Lung (tissue), 12 donors: ENCODE measurements around the gene LRP1B. TPM values are rescaled to one million over a fixed set of nuclear protein-coding genes. Genes with fewer than 3 reads are reported as not detected.
A peak's percentile ranks its signal among the peaks of the same experiment; 100 is the strongest.

ENCODE experiments used
- ATAC-seq: fragments of 200-7000 bp; cut with Tn5 transposase; one replicate; pipeline ENCODE4 v1.9.1; 2020; ENCODE audit warnings: moderate number of reproducible peaks; ENCODE audit not compliant: insufficient read depth, low FRiP score
- DNase-seq, 3 donors: peaks; one replicate each; pipeline ENCODE4 v3.0.0-alpha.2; 2013 to 2017
- H3K27ac ChIP-seq, 2 donors: one replicate each; pipeline ENCODE4 v1.5.1; 2013; ENCODE audit warnings: mild to moderate bottlenecking in 2 of 2, moderate library complexity in 2 of 2, control low read depth in 1 of 2, inconsistent platforms in 1 of 2, low read depth in 1 of 2, low read length in 1 of 2
- H3K27me3 ChIP-seq, 3 donors: one replicate each; pipeline ENCODE4 v1.5.1; 2013; ENCODE audit warnings: low read length in 2 of 3; ENCODE audit not compliant: control insufficient read depth in 3 of 3, insufficient read depth in 3 of 3
- H3K36me3 ChIP-seq, 4 donors: one replicate each; pipeline ENCODE4 v1.5.1; 2013; ENCODE audit warnings: low read length in 4 of 4, mild to moderate bottlenecking in 1 of 4, moderate library complexity in 1 of 4; ENCODE audit not compliant: control insufficient read depth in 4 of 4, insufficient read depth in 4 of 4
- H3K4me1 ChIP-seq, 5 donors: one replicate each; pipeline ENCODE4 v1.5.1; 2013; ENCODE audit warnings: low read length in 5 of 5, mild to moderate bottlenecking in 2 of 5, moderate library complexity in 1 of 5; ENCODE audit not compliant: control insufficient read depth in 5 of 5, insufficient read depth in 5 of 5
- H3K4me3 ChIP-seq: one replicate; pipeline ENCODE4 v1.5.1; 2013; ENCODE audit warnings: mild to moderate bottlenecking, control low read depth, moderate library complexity
- H3K9ac ChIP-seq, 2 donors: one replicate each; pipeline ENCODE4 v1.5.1; 2013; ENCODE audit warnings: low read length in 2 of 2, control low read depth in 1 of 2; ENCODE audit not compliant: insufficient read depth in 1 of 2
- H3K9me3 ChIP-seq, 4 donors: one replicate each; pipeline ENCODE4 v1.5.1; 2013; ENCODE audit warnings: low read length in 3 of 4, mild to moderate bottlenecking in 1 of 4, moderate library complexity in 1 of 4; ENCODE audit not compliant: control insufficient read depth in 4 of 4, insufficient read depth in 3 of 4
- WGBS, 2 donors: extraction: QIAGEN DNeasy Blood & Tissue Kit; methylation state at CpG; one replicate each; pipeline ENCODE4 v1.1.7; 2013; 5-methylcytosine and 5-hydroxymethylcytosine counted together
- polyA plus RNA-seq, 2 donors: library from polyadenylated mRNA; stranded (reverse); fragments of 200-250 nt; gene quantifications; one replicate each; pipeline ENCODE4 v1.2.1, GENCODE V29; 2013
- total RNA-seq, 2 donors: library from RNA; depleted of rRNA in 1 of 2; stranded (reverse); fragments of >200 nt in 1 of 2; gene quantifications; one replicate each; pipeline ENCODE4 v1.2.1, GENCODE V29; 2014 to 2021
- TF ChIP-seq, protein P1 (sequence below): IDR thresholded peaks from 2 replicates; pipeline ENCODE4 v1.5.1; 2012; ENCODE audit warnings: mild to moderate bottlenecking; ENCODE audit errors: control extremely low read depth, extremely low read depth
- donor health status: control.
- donor health status: control.
- donor health status: Bipolar disorder and iron deficiency.
- donor health status: healthy.
- donor health status: DM: yes; HTN: yes; CAD: no.

LRP1B gene
- total and polyA plus RNA-seq, 4 donors = 0.01 to 6.5 (median 0.16) TPM

DNA sequence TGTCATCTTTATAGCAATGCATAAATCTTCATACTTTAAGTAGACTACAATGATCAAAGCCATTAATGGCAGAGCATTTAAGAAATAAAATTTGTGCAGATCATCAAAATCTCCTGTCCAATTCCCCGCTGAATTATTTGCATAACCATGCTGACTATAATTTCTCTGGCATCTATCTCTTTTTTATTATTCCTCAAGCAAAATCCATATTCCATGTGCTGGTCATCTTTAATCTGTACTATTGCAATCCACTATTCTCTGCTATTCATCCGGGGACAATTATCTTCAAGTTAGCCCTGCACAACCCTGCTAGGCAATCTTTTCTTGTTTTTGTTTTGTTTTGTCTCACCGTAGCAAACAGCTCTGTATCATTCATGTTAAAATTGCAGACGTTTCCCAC lies 1881.0 kb downstream of the LRP1B start:
- Histone ChIP-seq H3K4me1 (peaks cover 0 to 4% (median 0%) of the 10 kb centered on the region in 5 donors), H3K27me3 (no peaks in the 10 kb centered on the region), H3K9ac (no peak overlapping the region), H3K36me3 (no peaks in the 10 kb centered on the region), H3K4me3 (no peak overlapping the region), H3K27ac (no peak overlapping the region), H3K9me3 (no peaks in the 10 kb centered on the region)
- ATAC-seq (no peak), DNase-seq (no peak)
- WGBS, 2 donors = 75 to 78% methylated on average over 4 of the region's 4 CpGs
- TF ChIP-seq, protein P1, sequence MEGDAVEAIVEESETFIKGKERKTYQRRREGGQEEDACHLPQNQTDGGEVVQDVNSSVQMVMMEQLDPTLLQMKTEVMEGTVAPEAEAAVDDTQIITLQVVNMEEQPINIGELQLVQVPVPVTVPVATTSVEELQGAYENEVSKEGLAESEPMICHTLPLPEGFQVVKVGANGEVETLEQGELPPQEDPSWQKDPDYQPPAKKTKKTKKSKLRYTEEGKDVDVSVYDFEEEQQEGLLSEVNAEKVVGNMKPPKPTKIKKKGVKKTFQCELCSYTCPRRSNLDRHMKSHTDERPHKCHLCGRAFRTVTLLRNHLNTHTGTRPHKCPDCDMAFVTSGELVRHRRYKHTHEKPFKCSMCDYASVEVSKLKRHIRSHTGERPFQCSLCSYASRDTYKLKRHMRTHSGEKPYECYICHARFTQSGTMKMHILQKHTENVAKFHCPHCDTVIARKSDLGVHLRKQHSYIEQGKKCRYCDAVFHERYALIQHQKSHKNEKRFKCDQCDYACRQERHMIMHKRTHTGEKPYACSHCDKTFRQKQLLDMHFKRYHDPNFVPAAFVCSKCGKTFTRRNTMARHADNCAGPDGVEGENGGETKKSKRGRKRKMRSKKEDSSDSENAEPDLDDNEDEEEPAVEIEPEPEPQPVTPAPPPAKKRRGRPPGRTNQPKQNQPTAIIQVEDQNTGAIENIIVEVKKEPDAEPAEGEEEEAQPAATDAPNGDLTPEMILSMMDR = no peak

DNA sequence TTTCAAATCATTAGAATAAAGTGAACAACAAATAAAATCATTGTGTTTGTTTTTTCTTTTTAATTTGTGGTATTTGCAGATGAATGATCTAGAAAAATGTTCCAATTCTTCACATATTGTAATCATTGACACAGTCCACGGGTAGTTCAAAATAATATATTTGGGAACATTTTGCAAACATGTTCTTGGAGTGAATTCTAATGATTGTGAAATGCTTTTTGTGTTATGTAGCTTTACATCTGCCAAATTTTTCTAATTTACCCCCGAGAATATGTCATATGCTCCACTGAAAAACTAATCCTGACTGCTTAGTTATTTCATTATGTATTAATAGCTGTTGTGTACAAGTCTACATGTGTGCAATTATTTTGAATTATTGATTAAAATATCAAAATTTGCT lies 1882.2 kb downstream of the LRP1B start:
- Histone ChIP-seq H3K27ac (no peak overlapping the region), H3K4me1 (peaks cover 0 to 4% (median 0%) of the 10 kb centered on the region in 5 donors), H3K36me3 (no peaks in the 10 kb centered on the region), H3K4me3 (no peak overlapping the region), H3K9ac (no peak overlapping the region), H3K27me3 (no peaks in the 10 kb centered on the region), H3K9me3 (no peaks in the 10 kb centered on the region)
- 61 to 66% methylated on average over 2 of the region's 2 CpGs for WGBS, 2 donors
- TF ChIP-seq, protein P1 = no peak
- DNase-seq (peak in 2 of 3 donors; percentile 41 to 60), ATAC-seq (no peak)

DNA sequence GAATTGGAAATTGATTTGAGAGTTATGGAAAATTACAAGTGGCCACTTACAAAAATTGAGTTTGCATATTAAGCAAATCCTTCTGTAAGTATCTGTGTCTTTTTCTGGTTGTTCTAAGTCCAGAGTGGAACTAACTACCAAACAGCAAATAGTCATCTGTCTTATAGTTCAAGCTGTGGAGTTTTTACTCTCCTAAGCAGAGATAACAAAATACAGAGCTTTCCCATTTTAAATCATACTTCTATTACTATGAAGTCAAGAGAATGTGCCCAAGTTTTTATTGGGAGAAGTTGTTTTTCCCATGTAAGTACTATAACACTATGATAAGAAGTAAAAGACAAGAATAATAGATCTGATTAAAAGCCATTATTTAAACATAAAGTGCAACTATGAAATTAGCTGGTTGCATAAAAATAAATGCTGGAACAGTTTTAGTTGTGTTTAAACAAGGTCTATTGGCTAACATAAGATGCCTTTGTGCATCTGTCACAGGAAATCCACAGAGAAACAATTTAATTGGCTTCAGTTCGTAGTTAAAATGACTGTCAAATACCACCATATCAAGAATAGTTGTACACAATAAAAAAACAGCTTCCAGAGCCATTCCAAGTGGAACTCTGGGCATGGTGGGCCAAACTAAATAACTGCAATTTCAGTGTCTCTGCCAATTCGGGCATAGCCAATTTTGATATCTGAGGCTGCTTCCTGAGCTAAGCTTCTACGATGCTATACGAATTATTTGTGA lies 1883.2 kb downstream of the LRP1B start:
- no peak overlapping the region for H3K9ac ChIP-seq
- H3K27ac ChIP-seq = no peak overlapping the region
- H3K36me3 ChIP-seq = no peaks in the 10 kb centered on the region
- H3K4me3 ChIP-seq = no peak overlapping the region
- no peaks in the 10 kb centered on the region for H3K9me3 ChIP-seq
- peaks cover 0 to 4% (median 0%) of the 10 kb centered on the region in 5 donors for H3K4me1 ChIP-seq
- ATAC-seq (no peak), DNase-seq (peak in 2 of 3 donors; percentile 52 to 60)
- no peaks in the 10 kb centered on the region for H3K27me3 ChIP-seq
- TF ChIP-seq, protein P1 = no peak
- 74% methylated on average over 4 of the region's 4 CpGs for WGBS, 2 donors

DNA sequence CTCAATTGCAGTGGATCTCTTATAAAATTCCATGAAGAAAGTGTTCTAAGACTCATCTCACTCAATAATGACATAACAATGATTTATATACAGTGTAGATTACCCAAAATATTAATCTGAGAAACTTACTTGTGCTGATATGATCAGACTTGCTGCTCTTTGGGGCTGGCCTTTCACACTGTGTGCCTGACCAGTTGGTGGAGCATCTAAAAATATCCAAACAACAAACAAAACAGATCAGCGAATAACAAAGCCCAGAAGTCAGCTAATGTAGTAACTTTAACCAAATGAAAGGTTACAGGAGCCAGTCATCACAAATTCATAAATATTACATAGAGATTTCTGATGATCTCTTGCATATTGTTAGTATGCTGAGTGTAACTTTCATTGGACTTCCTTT lies 1883.9 kb downstream of the LRP1B start:
- Histone ChIP-seq H3K27me3 (no peaks in the 10 kb centered on the region), H3K9ac (no peak overlapping the region), H3K9me3 (no peaks in the 10 kb centered on the region), H3K36me3 (no peaks in the 10 kb centered on the region), H3K27ac (no peak overlapping the region), H3K4me1 (peaks cover 0 to 4% (median 0%) of the 10 kb centered on the region in 5 donors), H3K4me3 (no peak overlapping the region)
- no peak for ATAC-seq
- 61 to 79% methylated on average over 1 of the region's 1 CpG for whole genome bisulfite sequencing, 2 donors
- TF ChIP-seq, protein P1 = no peak
- DNase-seq = no peak
